NT2/D1 (cell line): Measurements from ENCODE around the gene STK16.

Experiments used
- DNase-seq: peaks from one replicate; pipeline ENCODE4 v3.0.0-alpha.2; 2011; ENCODE audit warnings: low read depth, low spot score
- H3K27me3 ChIP-seq: 2 replicates; pipeline ENCODE4 v1.6.0; 2011; ENCODE audit warnings: mild to moderate bottlenecking; ENCODE audit not compliant: insufficient read length, insufficient read depth
- H3K36me3 ChIP-seq: 2 replicates; pipeline ENCODE4 v1.6.1; 2011; ENCODE audit warnings: mild to moderate bottlenecking, low read length, mixed read lengths; ENCODE audit not compliant: insufficient read depth, insufficient read length
- H3K4me1 ChIP-seq: 2 replicates; pipeline ENCODE4 v1.5.1; 2011; ENCODE audit not compliant: insufficient read depth, insufficient read length
- H3K4me3 ChIP-seq: 2 replicates; pipeline ENCODE4 v1.5.1; 2011; ENCODE audit warnings: low read depth; ENCODE audit not compliant: insufficient read length
- H3K9ac ChIP-seq: 2 replicates; pipeline ENCODE4 v1.6.0; 2011; ENCODE audit warnings: low read depth; ENCODE audit not compliant: insufficient read length
- H3K9me3 ChIP-seq: 2 replicates; pipeline ENCODE4 v1.5.1; 2011; ENCODE audit warnings: mild to moderate bottlenecking, low read length; ENCODE audit not compliant: insufficient read depth
- SUZ12 ChIP-seq: IDR thresholded peaks from 2 replicates; pipeline ENCODE4 v1.6.1; 2011; ENCODE audit not compliant: insufficient read length, insufficient read depth; ENCODE audit errors: extremely low read depth
- YY1 ChIP-seq: IDR thresholded peaks from 2 replicates; pipeline ENCODE4 v1.6.1; 2011; ENCODE audit not compliant: insufficient read length, insufficient read depth
- ZNF274 ChIP-seq: IDR thresholded peaks from 2 replicates; pipeline ENCODE4 v1.6.1; 2011; ENCODE audit warnings: mild to moderate bottlenecking, low read depth, low read length

Gene STK16

DNA sequence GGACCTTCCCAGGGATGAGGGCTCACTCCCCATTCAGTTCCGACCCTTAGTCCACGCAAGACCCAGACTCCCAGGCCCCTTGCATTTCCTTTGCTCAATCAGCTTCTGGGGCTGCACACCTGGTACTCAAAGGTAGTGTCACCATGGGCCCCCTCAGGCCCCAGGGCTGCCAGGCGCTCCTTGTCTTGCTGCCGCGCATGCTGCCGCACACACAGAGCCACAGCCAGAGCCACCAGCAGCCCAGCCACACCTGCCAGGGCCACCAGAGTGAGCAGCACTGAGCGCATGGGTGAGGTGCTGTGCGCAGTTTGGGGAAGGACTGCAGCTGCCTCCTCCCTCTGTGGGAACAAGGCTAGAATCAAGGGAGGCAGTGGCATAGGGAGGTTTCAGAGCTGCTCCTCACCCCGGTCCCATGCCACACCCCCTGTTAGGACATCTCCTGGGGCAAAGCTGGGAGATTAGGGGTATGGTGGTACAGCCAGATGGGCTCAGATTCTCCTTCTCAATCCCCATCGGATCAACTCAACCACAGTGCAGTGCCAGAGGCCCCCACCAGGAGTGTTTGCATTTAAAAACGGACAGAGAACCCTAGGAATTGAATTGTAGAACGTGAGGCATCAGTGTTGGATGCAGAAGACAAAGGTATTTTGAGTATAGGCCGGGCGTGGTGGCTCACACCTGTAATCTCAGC, 52.6 kb downstream of the STK16 start:
- Histone ChIP-seq H3K27me3 (peaks cover 15% of the 10 kb centered on the region), H3K9ac (no peak overlapping the region), H3K9me3 (peaks cover 28% of the 10 kb centered on the region), H3K36me3 (peaks cover 52% of the 10 kb centered on the region), H3K4me1 (peaks cover 14% of the 10 kb centered on the region), H3K4me3 (no peak overlapping the region)
- TF ChIP-seq YY1 (no peak), ZNF274 (no peak), SUZ12 (no peak)
- no peak for DNase-seq

GRCh38 chr2:219298759-219299371, 53.6 kb downstream of the STK16 start:
- TF ChIP-seq SUZ12, result no peak
- no peak for TF ChIP-seq ZNF274
- no peak for TF ChIP-seq YY1
- Histone ChIP-seq H3K27me3 (peaks cover 15% of the 10 kb centered on the region), H3K4me1 (peaks cover 14% of the 10 kb centered on the region), H3K9me3 (peaks cover 19% of the 10 kb centered on the region), H3K9ac (peak overlapping the region; percentile 42), H3K4me3 (no peak overlapping the region), H3K36me3 (peaks cover 57% of the 10 kb centered on the region)
- peak; percentile 83 for DNase-seq

- TF ChIP-seq SUZ12 (no peak), YY1 (no peak), ZNF274 (no peak)
- DNase-seq, result no peak
- Histone ChIP-seq H3K9ac (peak overlapping the region; percentile 23), H3K36me3 (peaks cover 57% of the 10 kb centered on the region), H3K27me3 (peaks cover 15% of the 10 kb centered on the region), H3K4me3 (no peak overlapping the region), H3K9me3 (peaks cover 18% of the 10 kb centered on the region), H3K4me1 (peaks cover 11% of the 10 kb centered on the region)
Observed at GRCh38 chr2:219299372-219299760, 54.1 kb downstream of the STK16 start.
